Activated T-helper 1 cell treated with anti-CD3 and anti-CD28 coated beads, Interleukin-12 subunit alpha, Interleukin-12 subunit beta, Interleukin-2, Interleukin-4 antibody, amounts not matched to agents 30 ng/mL and 10 ng/mL and 1 ng/mL, durations not matched to agents 14 hours and 24 hours and 36 hours (primary cell): ENCODE data around the gene CDHR4. TPM values are rescaled to one million over a fixed set of nuclear protein-coding genes. Genes with fewer than 3 reads are reported as not detected.
"Not testable (repeated sequence)": the region's sequence is repeated elsewhere in the genome, so short reads cannot be mapped to it uniquely, and the experiment has no call there.

ENCODE experiments used
- DNase-seq: peaks from one replicate; pipeline ENCODE4 v3.0.0; 2021; ENCODE audit warnings: low spot score
- H3K27ac Mint-ChIP-seq: one replicate; pipeline ENCODE4 v1.8.0; 2021; ENCODE audit warnings: mild to moderate bottlenecking, mixed read lengths
- H3K27me3 Mint-ChIP-seq: one replicate; pipeline ENCODE4 v1.8.0; 2022; ENCODE audit warnings: mild to moderate bottlenecking, moderate library complexity, mixed read lengths; ENCODE audit not compliant: insufficient read depth
- H3K36me3 Mint-ChIP-seq: one replicate; pipeline ENCODE4 v1.8.0; 2021; ENCODE audit warnings: low read depth, mixed read lengths
- H3K4me1 Mint-ChIP-seq: one replicate; pipeline ENCODE4 v1.8.0; 2021; ENCODE audit warnings: low read depth, mixed read lengths
- H3K4me3 Mint-ChIP-seq: one replicate; pipeline ENCODE4 v1.8.0; 2021; ENCODE audit warnings: mild to moderate bottlenecking, moderate library complexity, mixed read lengths
- H3K9me3 Mint-ChIP-seq: one replicate; pipeline ENCODE4 v1.8.0; 2021; ENCODE audit warnings: mixed read lengths
- intact Hi-C: fragments of 100-400 bp; cut with micrococcal nuclease; formaldehyde crosslinking; loops from one replicate; pipeline ENCODE4 v1.15.1; 2024
- total RNA-seq: library from RNA; stranded (reverse); gene quantifications from 2 replicates; pipeline ENCODE4 v1.2.3, GENCODE V29; 2022

CDHR4 gene
- total RNA-seq, 1 donor from 2014 or later, result not detected

DNA sequence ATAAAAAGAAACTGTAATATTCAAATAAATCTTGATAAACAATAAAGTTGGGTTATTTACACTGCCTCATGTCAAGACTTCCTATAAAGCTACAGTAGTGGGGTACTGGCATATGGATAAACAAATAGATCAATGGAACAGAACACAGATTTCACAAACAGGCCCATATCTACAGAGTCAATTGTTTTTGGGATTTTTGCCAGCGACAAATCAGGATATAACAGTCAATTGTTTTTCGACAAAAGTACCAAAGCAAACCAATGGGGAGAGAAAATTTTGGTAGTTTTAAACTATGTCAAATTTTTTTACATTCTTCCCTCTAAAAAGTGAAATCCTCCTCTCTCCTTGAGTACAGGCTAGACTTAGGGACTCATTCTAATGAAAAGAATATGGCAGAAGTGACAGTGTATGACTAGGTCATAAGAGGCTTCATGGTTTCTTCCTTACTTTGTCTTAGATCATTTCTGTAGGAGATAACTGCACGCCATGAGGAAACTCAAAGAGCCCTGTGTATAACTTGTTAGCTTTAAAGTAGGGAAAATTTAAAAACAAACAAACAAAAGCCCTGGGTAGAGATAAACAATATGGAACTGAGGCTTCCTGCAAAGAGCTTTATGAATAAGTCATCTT is 30.3 kb downstream of the CDHR4 start:
- no peak overlapping the region for H3K4me3 Mint-ChIP-seq
- no peaks in the 10 kb centered on the region for H3K4me1 Mint-ChIP-seq
- DNase-seq, result no peak
- no peak overlapping the region for H3K27ac Mint-ChIP-seq
- no peaks in the 10 kb centered on the region for H3K9me3 Mint-ChIP-seq
- no peaks in the 10 kb centered on the region for H3K27me3 Mint-ChIP-seq
- H3K36me3 Mint-ChIP-seq, result peaks cover 9% of the 10 kb centered on the region
- intact Hi-C loops, result no loop called here

DNA sequence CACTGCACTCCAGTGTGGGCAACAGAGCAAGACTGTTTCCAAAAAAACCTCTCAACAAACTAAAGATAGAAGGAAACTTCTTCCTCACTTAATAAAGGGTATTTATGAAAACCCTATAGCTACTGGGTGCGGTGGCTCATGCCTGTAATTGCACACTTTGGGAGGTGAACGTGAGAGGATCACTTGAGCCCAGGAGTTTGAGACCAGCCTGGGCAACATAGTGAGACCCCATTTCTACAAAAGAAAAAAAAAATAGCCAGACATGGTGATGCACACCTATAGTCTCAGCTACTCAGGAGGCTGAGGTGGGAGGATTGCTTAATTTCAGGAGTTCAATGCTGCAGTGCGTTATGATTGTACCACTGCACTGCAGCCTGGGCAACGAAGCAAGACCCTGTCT is 35.7 kb downstream of the CDHR4 start:
- intact Hi-C loops, result no loop called here
- peaks cover 5% of the 10 kb centered on the region for H3K36me3 Mint-ChIP-seq
- H3K4me3 Mint-ChIP-seq, result no peak overlapping the region
- no peak overlapping the region for H3K27ac Mint-ChIP-seq
- no peaks in the 10 kb centered on the region for H3K9me3 Mint-ChIP-seq
- no peak for DNase-seq
- H3K27me3 Mint-ChIP-seq, result no peaks in the 10 kb centered on the region
- no peaks in the 10 kb centered on the region for H3K4me1 Mint-ChIP-seq

- H3K27me3 Mint-ChIP-seq, result no peaks in the 10 kb centered on the region
- no peak for DNase-seq
- intact Hi-C loops, result no loop called here
- peaks cover 3% of the 10 kb centered on the region for H3K36me3 Mint-ChIP-seq
- H3K27ac Mint-ChIP-seq, result no peak overlapping the region
- H3K4me3 Mint-ChIP-seq, result no peak overlapping the region
- no peaks in the 10 kb centered on the region for H3K4me1 Mint-ChIP-seq
- H3K9me3 Mint-ChIP-seq, result no peaks in the 10 kb centered on the region
These were observed 38.0 kb downstream of the CDHR4 start for GRCh38 chr3:49761661-49762060.

DNA sequence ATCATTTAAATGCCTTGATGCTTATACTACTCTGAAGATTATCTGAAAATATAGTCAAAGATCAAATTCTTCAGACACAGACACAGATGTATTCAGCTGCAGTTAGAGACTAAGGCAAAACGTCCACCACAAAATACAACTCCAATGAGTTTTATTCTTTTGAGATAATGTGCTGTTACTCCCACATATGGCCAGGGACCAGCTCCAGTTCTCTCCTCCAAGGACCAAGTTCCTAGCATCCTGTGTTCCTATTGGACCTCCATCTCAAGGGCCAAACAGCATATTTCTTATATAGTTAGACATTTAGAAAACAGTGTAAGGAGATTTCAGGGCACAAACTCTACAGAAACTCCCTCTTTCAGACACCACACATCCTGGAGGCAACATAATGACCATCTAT is 40.4 kb downstream of the CDHR4 start:
- Mint-ChIP-seq H3K27me3 (no peaks in the 10 kb centered on the region), H3K4me1 (peaks cover 8% of the 10 kb centered on the region), H3K36me3 (peaks cover 2% of the 10 kb centered on the region), H3K27ac (no peak overlapping the region), H3K9me3 (no peaks in the 10 kb centered on the region), H3K4me3 (no peak overlapping the region)
- no peak for DNase-seq
- intact Hi-C loops, result no loop called here

- Mint-ChIP-seq H3K4me1 (peaks cover 13% of the 10 kb centered on the region), H3K27me3 (no peaks in the 10 kb centered on the region), H3K9me3 (no peaks in the 10 kb centered on the region), H3K4me3 (no peak overlapping the region), H3K36me3 (peaks cover 5% of the 10 kb centered on the region), H3K27ac (no peak overlapping the region)
- no peak for DNase-seq
- intact Hi-C loops, result no loop called here
These were observed 42.5 kb downstream of the CDHR4 start for GRCh38 chr3:49757197-49757596.

- H3K9me3 Mint-ChIP-seq, result no peaks in the 10 kb centered on the region
- intact Hi-C loops, result no loop called here
- H3K36me3 Mint-ChIP-seq, result peaks cover 5% of the 10 kb centered on the region
- DNase-seq, result no peak
- no peaks in the 10 kb centered on the region for H3K27me3 Mint-ChIP-seq
- no peak overlapping the region for H3K27ac Mint-ChIP-seq
- H3K4me3 Mint-ChIP-seq, result no peak overlapping the region
- H3K4me1 Mint-ChIP-seq, result peaks cover 13% of the 10 kb centered on the region
These were observed 43.6 kb downstream of the CDHR4 start for GRCh38 chr3:49756036-49756435.

DNA sequence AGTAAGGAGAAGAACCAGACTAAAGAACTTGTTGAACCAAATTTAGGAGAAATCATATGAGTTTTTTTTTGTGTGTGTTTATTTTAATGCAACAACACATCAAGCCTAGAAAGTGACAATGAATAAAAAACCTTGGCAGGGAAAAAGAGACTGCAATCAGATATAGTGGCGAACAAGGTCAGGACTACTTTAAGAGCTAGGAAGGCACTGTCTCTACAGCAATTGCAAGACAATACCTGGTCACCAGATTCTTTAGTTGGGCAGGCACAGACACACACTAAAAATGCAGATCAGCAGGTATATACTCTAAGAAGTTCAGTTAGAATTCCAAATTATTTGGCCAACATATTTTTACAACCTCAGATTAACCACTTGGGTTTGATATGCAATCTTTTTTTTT is 45.1 kb downstream of the CDHR4 start:
- Mint-ChIP-seq H3K4me1 (peaks cover 13% of the 10 kb centered on the region), H3K27me3 (no peaks in the 10 kb centered on the region), H3K36me3 (peaks cover 7% of the 10 kb centered on the region), H3K4me3 (no peak overlapping the region), H3K9me3 (no peaks in the 10 kb centered on the region), H3K27ac (no peak overlapping the region)
- DNase-seq, result no peak
- intact Hi-C loops, result no loop called here

GRCh38 chr3:49751501-49751900 is 48.2 kb downstream of the CDHR4 start:
- no peak overlapping the region for H3K4me3 Mint-ChIP-seq
- intact Hi-C loops, result no loop called here
- no peak for DNase-seq
- no peaks in the 10 kb centered on the region for H3K27me3 Mint-ChIP-seq
- H3K27ac Mint-ChIP-seq, result no peak overlapping the region
- peaks cover 13% of the 10 kb centered on the region for H3K4me1 Mint-ChIP-seq
- H3K36me3 Mint-ChIP-seq, result peaks cover 9% of the 10 kb centered on the region
- H3K9me3 Mint-ChIP-seq, result no peaks in the 10 kb centered on the region

GRCh38 chr3:49750056-49750455 is 49.6 kb downstream of the CDHR4 start:
- Mint-ChIP-seq H3K4me1 (peaks cover 8% of the 10 kb centered on the region), H3K9me3 (no peaks in the 10 kb centered on the region), H3K4me3 (no peak overlapping the region), H3K27ac (no peak overlapping the region), H3K27me3 (no peaks in the 10 kb centered on the region), H3K36me3 (peaks cover 10% of the 10 kb centered on the region)
- intact Hi-C loops, result no loop called here
- no peak for DNase-seq

GRCh38 chr3:49748874-49749273 is 50.8 kb downstream of the CDHR4 start:
- H3K4me1 Mint-ChIP-seq, H3K4me3 Mint-ChIP-seq, H3K9me3 Mint-ChIP-seq, H3K27ac Mint-ChIP-seq, DNase-seq, H3K27me3 Mint-ChIP-seq, intact Hi-C loops: not testable (repeated sequence)
- H3K36me3 Mint-ChIP-seq, result peaks cover 17% of the 10 kb centered on the region

DNA sequence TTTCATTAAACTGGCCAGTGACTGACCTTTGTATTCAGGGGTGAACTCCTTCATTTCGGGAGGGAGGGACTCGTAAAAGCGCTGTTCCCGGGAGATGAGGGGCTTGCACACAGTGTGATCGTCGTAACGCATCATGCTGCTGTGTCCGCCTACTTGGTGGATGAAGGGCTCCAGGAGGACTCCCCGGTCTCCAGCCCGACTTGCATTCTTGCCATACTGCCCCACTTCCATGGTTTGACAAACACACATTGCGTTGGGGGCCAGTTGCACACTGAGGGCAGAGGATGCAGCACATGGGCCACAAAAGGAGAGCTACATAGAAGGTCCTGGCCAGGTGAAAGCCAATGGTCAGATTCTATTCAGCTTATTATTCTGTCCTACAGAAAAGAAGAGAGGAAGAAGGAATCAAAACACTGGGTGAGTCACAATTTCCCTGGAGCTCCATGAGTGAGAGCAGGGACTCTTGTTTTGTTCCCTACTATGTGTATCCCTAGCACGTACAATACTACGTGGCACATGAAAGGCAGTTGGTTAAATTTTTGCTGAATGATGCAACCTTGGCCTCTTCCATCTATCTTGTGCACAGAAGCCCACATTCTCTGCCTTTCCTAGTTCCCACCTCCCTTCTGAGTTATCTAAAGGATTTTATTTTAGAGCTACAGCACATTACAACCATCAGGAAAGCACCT is 51.7 kb downstream of the CDHR4 start:
- Mint-ChIP-seq H3K9me3 (no peaks in the 10 kb centered on the region), H3K4me1 (no peaks in the 10 kb centered on the region), H3K27ac (no peak overlapping the region), H3K36me3 (peaks cover 13% of the 10 kb centered on the region), H3K4me3 (no peak overlapping the region), H3K27me3 (no peaks in the 10 kb centered on the region)
- intact Hi-C loops, result no loop called here
- no peak for DNase-seq

DNA sequence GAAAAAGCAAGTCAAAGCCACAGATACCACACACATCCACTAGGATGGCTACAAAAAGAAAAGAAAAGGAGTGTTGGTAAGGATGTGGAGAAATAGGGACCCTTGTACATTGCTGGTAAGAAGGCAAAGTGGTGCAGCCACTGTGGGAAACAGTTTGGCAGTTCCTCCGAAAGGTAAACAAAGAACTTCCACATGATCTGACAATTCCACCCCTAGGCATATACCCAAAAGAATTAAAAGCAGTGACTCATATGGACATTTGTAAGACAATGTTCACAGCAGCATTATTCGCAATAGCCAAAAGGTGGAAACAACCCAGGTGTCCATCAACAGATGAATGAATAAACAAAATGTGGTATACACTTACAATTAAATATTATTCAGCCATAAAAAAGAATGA is 53.7 kb downstream of the CDHR4 start:
- Mint-ChIP-seq H3K27ac (no peak overlapping the region), H3K27me3 (no peaks in the 10 kb centered on the region), H3K4me3 (no peak overlapping the region), H3K4me1 (no peaks in the 10 kb centered on the region), H3K36me3 (peaks cover 13% of the 10 kb centered on the region), H3K9me3 (no peaks in the 10 kb centered on the region)
- intact Hi-C loops, result no loop called here
- no peak for DNase-seq
